Gastroesophageal sphincter (tissue), 4 donors: ENCODE results near the gene ABAT. TPM values are rescaled to one million over a fixed set of nuclear protein-coding genes. Genes with fewer than 3 reads are reported as not detected.
"Not testable (repeated sequence)": the region's sequence is repeated elsewhere in the genome, so short reads cannot be mapped to it uniquely, and the experiment has no call there.

Experiments
- ATAC-seq: fragments of 150-250 bp; one replicate; pipeline ENCODE4 v1.9.1; 2016; ENCODE audit warnings: mild to moderate bottlenecking, moderate library complexity
- H3K27ac ChIP-seq, 4 donors: fragments of 200-600 bp; sonication (generic) in 3 of 4; 1 replicate in 3 of 4; 2 replicates in 1 of 4; pipeline ENCODE4 v1.5.1; 2016 to 2019
- H3K27me3 ChIP-seq: fragments of 200-600 bp; sonication (generic); one replicate; pipeline ENCODE4 v1.5.1; 2019
- H3K36me3 ChIP-seq, 2 donors: fragments of 200-600 bp; sonication (generic); one replicate each; pipeline ENCODE4 v1.5.1; 2019; ENCODE audit warnings: control low read depth in 1 of 2
- H3K4me1 ChIP-seq, 3 donors: fragments of 200-600 bp; sonication (generic); 1 replicate in 2 of 3; 2 replicates in 1 of 3; pipeline ENCODE4 v1.5.1; 2016 to 2019; ENCODE audit warnings: control low read depth in 2 of 3
- H3K4me3 ChIP-seq, 2 donors: fragments of 200-600 bp; sonication (generic); one replicate each; pipeline ENCODE4 v1.5.1; 2019; ENCODE audit warnings: mild to moderate bottlenecking in 1 of 2, moderate library complexity in 1 of 2
- H3K9me3 ChIP-seq, 3 donors: fragments of 200-600 bp; sonication (generic); one replicate each; pipeline ENCODE4 v1.5.1; 2017 to 2019; ENCODE audit warnings: control low read depth in 2 of 3
- CTCF ChIP-seq, 4 experiments: fragments of 200-600 bp in 2 of 4; fragments of 450-650 bp in 2 of 4; sonication (generic) in 1 of 4; IDR thresholded peaks; one replicate each; pipeline ENCODE4 v1.5.1; 2017 to 2019; ENCODE audit warnings: antibody characterized with exemption in 4 of 4, mild to moderate bottlenecking in 2 of 4, moderate library complexity in 2 of 4
- EP300 ChIP-seq: sonication (generic); formaldehyde crosslinking; IDR thresholded peaks from one replicate; pipeline ENCODE4 v1.6.1; 2017; ENCODE audit warnings: antibody characterized with exemption, mild to moderate bottlenecking
- POLR2A ChIP-seq, 2 donors: fragments of 450-650 bp; IDR thresholded peaks; one replicate each; pipeline ENCODE4 v1.6.1; 2017; ENCODE audit warnings: antibody characterized with exemption in 2 of 2, mild to moderate bottlenecking in 2 of 2, moderate library complexity in 1 of 2
- POLR2AphosphoS5 ChIP-seq: sonication (generic); formaldehyde crosslinking; IDR thresholded peaks from one replicate; pipeline ENCODE4 v1.6.1; 2017; ENCODE audit warnings: antibody characterized with exemption
- WGBS, 2 donors: methylation state at CpG; one replicate each; pipeline ENCODE4 v1.1.5; 2018; ENCODE audit warnings: low coverage in 1 of 2; 5-methylcytosine and 5-hydroxymethylcytosine counted together
- total RNA-seq, 4 donors: library from RNA; depleted of rRNA; stranded (reverse); fragments of >200 nt; gene quantifications; one replicate each; pipeline ENCODE4 v1.1.0, GENCODE V29; 2016

The ABAT gene
- total RNA-seq, 4 donors from 2014 or later: 5.3 to 15.6 (median 10.3) TPM

- Histone ChIP-seq H3K27ac (no peak overlapping the region), H3K4me1 (peaks cover 0 to 23% (median 0%) of the 10 kb centered on the region in 3 donors), H3K27me3 (no peaks in the 10 kb centered on the region), H3K9me3 (no peaks in the 10 kb centered on the region), H3K4me3 (no peak overlapping the region), H3K36me3 (peaks cover 0 to 14% of the 10 kb centered on the region in 2 donors)
- TF ChIP-seq POLR2A (IDR thresholded peaks at IDR 0.05) (no peak), POLR2AphosphoS5 (no peak), EP300 (no peak), CTCF (IDR thresholded peaks at IDR 0.05) (no peak)
- 76 to 98% methylated on average over 6 to 10 of the region's 13 CpGs for WGBS, 2 donors
- ATAC-seq: no peak
Observed at GRCh38 chr16:8739989-8740704, 65.7 kb downstream of the ABAT start.

GRCh38 chr16:8740775-8741355, 66.4 kb downstream of the ABAT start:
- H3K27ac ChIP-seq: no peak overlapping the region
- no peaks in the 10 kb centered on the region for H3K9me3 ChIP-seq

GRCh38 chr16:8741636-8742035, 67.2 kb downstream of the ABAT start:
- no peak for TF ChIP-seq POLR2A (IDR thresholded peaks at IDR 0.05)
- TF ChIP-seq CTCF (IDR thresholded peaks at IDR 0.05): no peak
- no peak for TF ChIP-seq EP300
- TF ChIP-seq POLR2AphosphoS5: no peak
- no peak for ATAC-seq
- Histone ChIP-seq H3K27ac (no peak overlapping the region), H3K36me3 (peaks cover 0 to 11% of the 10 kb centered on the region in 2 donors), H3K9me3 (no peaks in the 10 kb centered on the region), H3K4me1 (peaks cover 0 to 23% (median 0%) of the 10 kb centered on the region in 3 donors), H3K4me3 (no peak overlapping the region), H3K27me3 (no peaks in the 10 kb centered on the region)
- 92 to 94% methylated on average over 1 to 2 of the region's 2 CpGs for WGBS, 2 donors

More at GRCh38 chr16:8740775-8741355, 66.4 kb downstream of the ABAT start:
- H3K27me3 ChIP-seq: no peaks in the 10 kb centered on the region
- peaks cover 0 to 12% of the 10 kb centered on the region in 2 donors for H3K36me3 ChIP-seq
- peaks cover 0 to 23% (median 0%) of the 10 kb centered on the region in 3 donors for H3K4me1 ChIP-seq
- peak; percentile 34 for ATAC-seq
- no peak overlapping the region for H3K4me3 ChIP-seq
- TF ChIP-seq POLR2A (IDR thresholded peaks at IDR 0.05) (no peak), POLR2AphosphoS5 (no peak), EP300 (no peak), CTCF (IDR thresholded peaks at IDR 0.05) (no peak)
- 12 to 44% methylated on average over 4 to 6 of the region's 6 CpGs for WGBS, 2 donors

- no peak overlapping the region for H3K4me3 ChIP-seq
- no peak for ATAC-seq
- WGBS, 2 donors: 49 to 51% methylated on average over 6 to 7 of the region's 8 CpGs
- H3K36me3 ChIP-seq: peaks cover 0 to 12% of the 10 kb centered on the region in 2 donors
- no peaks in the 10 kb centered on the region for H3K27me3 ChIP-seq
- H3K9me3 ChIP-seq: no peaks in the 10 kb centered on the region
- H3K4me1 ChIP-seq: peaks cover 0 to 23% (median 0%) of the 10 kb centered on the region in 3 donors
- no peak overlapping the region for H3K27ac ChIP-seq
- TF ChIP-seq POLR2AphosphoS5 (no peak), EP300 (no peak), CTCF (IDR thresholded peaks at IDR 0.05) (no peak), POLR2A (IDR thresholded peaks at IDR 0.05) (no peak)
Observed at GRCh38 chr16:8742068-8742467, 67.7 kb downstream of the ABAT start.

- H3K4me3 ChIP-seq, H3K27me3 ChIP-seq, H3K27ac ChIP-seq, ATAC-seq, H3K9me3 ChIP-seq: not testable (repeated sequence)
- WGBS, 2 donors: 84 to 90% methylated on average over 4 to 8 of the region's 9 CpGs
- Histone ChIP-seq H3K36me3 (peaks cover 0 to 40% of the 10 kb centered on the region in 2 donors), H3K4me1 (peaks cover 0 to 12% (median 4%) of the 10 kb centered on the region in 3 donors)
Observed at GRCh38 chr16:8748944-8749343, 74.5 kb downstream of the ABAT start.
